Activated naive CD4-positive, alpha-beta T cell treated with anti-CD3 and anti-CD28 coated beads, Interleukin-2, amount 50 U/mL, for 72 hours (primary cell): ENCODE data around the gene SLC38A10. TPM values are rescaled to one million over a fixed set of nuclear protein-coding genes. Genes with fewer than 3 reads are reported as not detected.
A peak's percentile ranks its signal among the peaks of the same experiment; 100 is the strongest.

Experiments used
- ATAC-seq, 2 donors: fragments of 150-1000 bp; cut with Tn5 transposase; 2 replicates each; pipeline ENCODE4 v1.10.0; 2021; ENCODE audit warnings: mild to moderate bottlenecking in 2 of 2, moderate library complexity in 2 of 2
- DNase-seq, 2 donors: peaks; one replicate each; pipeline ENCODE4 v3.0.0; 2021 to 2022; ENCODE audit warnings: low spot score in 2 of 2
- H3K27ac Mint-ChIP-seq, 2 donors: one replicate each; pipeline ENCODE4 v1.8.0; 2022; ENCODE audit warnings: mild to moderate bottlenecking in 2 of 2, mixed read lengths in 2 of 2
- H3K36me3 Mint-ChIP-seq, 2 donors: one replicate each; pipeline ENCODE4 v1.8.0; 2022; ENCODE audit warnings: mixed read lengths in 2 of 2
- H3K9me3 Mint-ChIP-seq, 2 donors: one replicate each; pipeline ENCODE4 v1.8.0; 2022; ENCODE audit warnings: mixed read lengths in 2 of 2
- total RNA-seq, 2 donors: library from RNA; stranded (reverse); gene quantifications; one replicate each; pipeline ENCODE4 v1.2.3, GENCODE V29; 2022

The SLC38A10 gene
- total RNA-seq, 2 donors from 2014 or later, result 19.9 to 72.0 TPM

GRCh38 chr17:81307636-81308560, 12.8 kb upstream of the SLC38A10 start:
- ATAC-seq (no peak), DNase-seq (no peak)
- Mint-ChIP-seq H3K9me3 (no peaks in the 10 kb centered on the region), H3K27ac (peak overlapping the region; percentile 19 to 45), H3K36me3 (no peaks in the 10 kb centered on the region)

DNA sequence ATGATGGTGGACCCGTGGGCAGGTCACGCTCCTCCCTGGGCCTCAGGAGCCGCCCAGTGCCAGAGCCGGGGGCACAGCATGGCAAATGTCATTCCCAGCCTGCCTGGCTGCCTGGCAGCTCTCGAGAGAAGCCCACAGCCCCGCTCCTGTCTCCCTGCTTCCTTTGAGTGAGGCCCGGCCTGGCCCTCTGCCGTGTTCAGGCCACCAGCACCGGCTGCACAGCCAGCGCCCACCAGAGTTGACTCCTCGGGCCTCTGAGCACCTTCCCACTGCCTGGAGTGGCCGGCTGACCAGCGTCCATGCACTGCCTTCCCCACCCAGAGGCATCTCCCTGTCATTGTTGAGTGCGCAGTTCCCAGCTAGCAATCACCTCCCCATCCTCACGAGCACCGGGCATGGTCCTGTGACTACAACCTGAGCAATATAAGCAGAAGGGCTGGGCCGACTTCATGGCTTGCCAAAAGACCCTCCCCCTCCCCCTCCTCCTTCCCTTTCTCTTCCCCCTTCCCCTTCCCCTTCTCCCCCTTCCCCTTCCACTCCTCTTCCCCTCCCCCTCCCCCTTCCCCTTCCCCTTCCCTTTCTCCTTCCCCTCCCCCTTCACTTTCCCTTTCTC, 11.9 kb upstream of the SLC38A10 start:
- Mint-ChIP-seq H3K36me3 (no peaks in the 10 kb centered on the region), H3K27ac (peak overlapping the region in 1 of 2 donors; percentile 28), H3K9me3 (no peaks in the 10 kb centered on the region)
- ATAC-seq, result no peak
- no peak for DNase-seq

GRCh38 chr17:81306491-81306890, 11.4 kb upstream of the SLC38A10 start:
- ATAC-seq, result peak in 1 of 2 donors; percentile 3
- DNase-seq, result no peak
- Mint-ChIP-seq H3K27ac (peak overlapping the region in 1 of 2 donors; percentile 28), H3K9me3 (no peaks in the 10 kb centered on the region), H3K36me3 (no peaks in the 10 kb centered on the region)

DNA sequence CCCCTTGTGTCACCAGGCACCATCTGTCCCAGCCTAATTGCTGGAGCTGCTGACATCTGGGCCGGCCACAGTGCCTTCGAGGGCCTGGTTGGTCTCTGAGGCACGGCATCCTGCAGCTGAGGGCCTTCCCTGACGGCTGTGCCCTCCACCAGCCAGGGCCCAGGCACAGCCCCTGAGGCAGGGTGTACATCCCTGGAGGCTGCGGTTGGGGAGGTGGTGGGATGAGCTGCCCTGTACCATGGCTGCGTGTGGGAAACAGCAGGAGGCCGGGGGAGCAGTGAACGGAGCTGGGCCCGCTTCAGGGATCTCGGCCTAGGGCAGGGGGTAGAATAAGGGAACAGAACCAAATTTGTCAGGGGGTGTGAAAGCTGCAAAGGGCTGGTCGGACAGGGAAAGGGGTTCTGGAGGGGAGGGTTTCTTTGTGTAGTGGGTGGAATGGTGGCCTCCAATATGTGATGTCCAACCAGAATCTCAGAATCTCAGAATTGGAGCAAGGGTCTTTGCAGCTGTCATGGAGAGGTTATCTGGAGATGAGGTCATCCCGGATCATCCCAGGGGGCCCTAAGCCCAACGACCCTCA, 10.0 kb upstream of the SLC38A10 start:
- Mint-ChIP-seq H3K36me3 (no peaks in the 10 kb centered on the region), H3K27ac (peak overlapping the region in 1 of 2 donors; percentile 11), H3K9me3 (no peaks in the 10 kb centered on the region)
- DNase-seq (no peak), ATAC-seq (no peak)

DNA sequence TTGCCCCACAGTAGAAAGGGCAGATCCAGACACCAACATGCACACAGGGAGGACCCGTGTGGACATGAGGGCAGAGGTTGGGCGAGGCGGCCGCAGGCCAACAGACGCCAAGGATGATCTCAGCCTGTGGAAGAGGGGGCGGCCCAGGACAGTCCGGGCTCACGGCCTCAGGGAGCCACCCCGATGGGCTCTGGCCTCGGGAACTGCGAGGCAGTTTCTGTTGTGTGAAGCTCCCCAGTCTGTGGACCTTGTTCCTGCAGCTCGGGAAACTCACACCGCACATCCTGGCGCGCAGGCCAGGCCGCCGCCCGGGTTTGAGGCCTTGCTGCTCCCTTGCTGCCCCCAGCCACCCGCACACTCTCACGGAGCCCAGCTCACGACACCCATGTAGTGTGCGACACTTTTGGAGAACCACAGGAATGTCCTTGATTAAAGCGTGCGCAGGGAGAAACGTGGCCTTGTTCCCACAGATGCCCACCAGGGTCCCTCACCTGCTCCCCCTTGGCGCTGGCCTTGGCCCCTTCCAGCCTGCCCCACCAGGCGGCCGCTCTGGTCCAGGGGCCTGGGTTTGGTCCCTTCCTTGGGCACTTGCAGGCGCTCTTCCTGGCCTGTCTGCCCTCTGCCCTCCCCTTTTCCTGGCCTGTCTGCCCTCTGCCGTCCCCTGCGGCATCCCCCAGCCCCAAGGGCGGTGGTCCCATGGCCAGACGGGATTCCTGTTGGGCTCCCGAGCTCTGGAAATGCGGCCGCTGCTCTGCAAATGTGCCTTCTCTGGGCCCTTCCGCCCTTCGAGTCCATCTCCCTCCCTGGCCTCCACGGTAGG, 9.3 kb upstream of the SLC38A10 start:
- DNase-seq (no peak), ATAC-seq (no peak)
- H3K9me3 Mint-ChIP-seq, result no peaks in the 10 kb centered on the region
- H3K27ac Mint-ChIP-seq, result no peak overlapping the region
- H3K36me3 Mint-ChIP-seq, result no peaks in the 10 kb centered on the region

GRCh38 chr17:81303385-81303784, 8.3 kb upstream of the SLC38A10 start:
- no peaks in the 10 kb centered on the region for H3K36me3 Mint-ChIP-seq
- no peak overlapping the region for H3K27ac Mint-ChIP-seq

DNA sequence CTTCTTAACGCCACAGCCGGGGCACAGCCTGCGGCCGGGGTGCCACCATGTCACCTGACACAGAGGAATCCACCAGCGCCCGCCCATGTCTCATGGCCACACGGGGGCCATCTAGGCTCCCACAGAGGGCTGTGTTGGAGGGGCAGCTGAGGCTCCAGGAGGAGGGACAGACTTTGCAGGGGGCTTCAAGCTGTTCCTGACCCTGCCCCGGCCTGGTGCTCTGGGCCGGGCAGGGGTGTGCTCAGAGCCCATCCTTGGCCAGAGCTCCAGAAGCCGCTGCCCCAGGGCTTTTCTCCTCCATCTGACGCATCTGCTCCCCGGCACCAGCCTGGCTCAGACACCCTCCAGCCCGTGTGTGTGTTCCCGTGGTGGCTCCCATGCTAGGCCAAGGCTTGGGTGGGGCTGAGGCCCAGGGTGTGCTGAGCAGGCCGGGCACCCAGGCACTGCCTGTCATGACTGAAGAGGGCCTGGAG, 7.8 kb upstream of the SLC38A10 start:
- ATAC-seq, result no peak
- H3K9me3 Mint-ChIP-seq, result no peaks in the 10 kb centered on the region
- H3K36me3 Mint-ChIP-seq, result no peaks in the 10 kb centered on the region
- H3K27ac Mint-ChIP-seq, result no peak overlapping the region
- DNase-seq, result no peak

More at GRCh38 chr17:81303385-81303784, 8.3 kb upstream of the SLC38A10 start:
- no peak for ATAC-seq
- no peak for DNase-seq
- H3K9me3 Mint-ChIP-seq, result no peaks in the 10 kb centered on the region

GRCh38 chr17:81302324-81302723, 7.2 kb upstream of the SLC38A10 start:
- Mint-ChIP-seq H3K9me3 (no peaks in the 10 kb centered on the region), H3K36me3 (no peaks in the 10 kb centered on the region), H3K27ac (no peak overlapping the region)
- no peak for ATAC-seq
- DNase-seq, result no peak

DNA sequence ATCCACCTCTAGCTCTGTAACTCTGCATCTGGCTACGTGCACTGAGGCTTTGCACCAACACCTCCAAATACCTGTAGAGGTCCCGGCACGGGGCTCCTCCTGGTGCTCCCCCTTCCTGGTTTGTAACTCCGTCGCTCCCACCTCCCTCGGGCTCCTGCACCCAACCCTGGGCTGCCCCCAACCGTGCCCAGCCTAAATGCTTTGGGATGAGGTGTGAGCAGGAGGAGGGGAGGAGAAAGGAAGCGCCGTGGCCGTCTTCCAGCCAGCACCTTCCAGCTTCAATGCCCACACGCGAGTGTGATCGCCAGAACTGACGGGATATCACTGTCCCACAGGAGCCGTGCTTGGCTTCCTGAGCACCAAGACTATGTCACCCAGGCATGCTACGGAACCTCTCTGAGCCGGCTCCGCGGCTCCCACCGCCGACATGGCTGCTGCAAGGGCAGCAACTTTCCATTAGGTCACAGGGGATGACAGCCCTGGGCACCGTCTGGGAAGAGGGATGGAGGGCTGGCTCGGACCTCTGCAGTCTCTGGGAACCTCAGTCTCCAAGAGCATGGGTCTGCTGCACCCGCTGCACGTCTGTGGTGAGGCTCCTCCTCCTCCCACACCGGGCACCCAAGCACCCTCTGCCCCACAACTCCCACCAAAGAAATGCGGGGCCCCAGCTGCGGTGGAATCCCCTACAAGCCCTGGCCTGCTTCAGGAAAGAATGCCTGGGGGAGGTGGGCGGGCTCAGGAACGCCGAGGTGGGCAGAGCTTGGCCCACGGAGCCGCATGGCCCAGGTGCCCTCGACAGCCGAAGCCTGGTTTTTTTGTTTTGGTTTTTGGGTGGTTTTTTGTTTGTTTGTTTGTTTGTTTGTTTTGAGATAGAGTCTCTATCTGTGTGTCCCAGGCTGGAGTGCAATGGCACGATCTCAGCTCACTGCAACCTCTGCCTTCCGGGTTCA, 6.4 kb upstream of the SLC38A10 start:
- ATAC-seq (no peak), DNase-seq (no peak)
- Mint-ChIP-seq H3K9me3 (no peaks in the 10 kb centered on the region), H3K36me3 (no peaks in the 10 kb centered on the region), H3K27ac (no peak overlapping the region)

DNA sequence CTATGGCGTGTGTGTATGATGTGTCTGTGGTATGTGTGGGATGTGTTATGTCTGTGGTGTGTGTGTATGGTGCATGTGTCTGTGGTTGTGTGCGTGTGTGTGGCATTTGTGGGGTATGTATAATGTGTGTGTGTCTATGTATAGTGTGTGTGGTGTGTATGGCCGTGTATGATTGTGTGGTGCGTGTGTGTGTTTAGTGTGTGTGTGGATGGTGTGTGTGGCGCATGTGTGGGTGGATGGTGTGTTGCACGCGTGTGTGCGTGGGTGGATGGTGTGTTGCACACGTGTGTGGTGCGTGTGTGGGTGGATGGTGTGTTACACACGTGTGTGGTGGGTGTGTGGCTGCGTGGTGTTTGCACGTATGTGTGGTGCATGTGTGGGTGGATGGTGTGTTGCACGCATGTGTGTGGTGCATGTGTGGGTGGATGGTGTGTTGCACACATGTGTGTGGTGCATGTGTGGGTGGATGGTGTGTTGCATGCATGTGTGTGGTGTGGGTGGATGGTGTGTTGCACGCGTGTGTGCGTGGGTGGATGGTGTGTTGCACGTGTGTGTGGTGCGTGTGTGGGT, 5.6 kb upstream of the SLC38A10 start:
- no peaks in the 10 kb centered on the region for H3K9me3 Mint-ChIP-seq
- no peak overlapping the region for H3K27ac Mint-ChIP-seq
- ATAC-seq (no peak), DNase-seq (no peak)
- peaks cover 1 to 3% of the 10 kb centered on the region in 2 donors for H3K36me3 Mint-ChIP-seq

- H3K9me3 Mint-ChIP-seq, result no peaks in the 10 kb centered on the region
Observed at GRCh38 chr17:81299846-81300585, 4.9 kb upstream of the SLC38A10 start.

GRCh38 chr17:81298991-81299738, 4.1 kb upstream of the SLC38A10 start:
- Mint-ChIP-seq H3K36me3 (peaks cover 7 to 12% of the 10 kb centered on the region in 2 donors), H3K27ac (no peak overlapping the region), H3K9me3 (no peaks in the 10 kb centered on the region)
- DNase-seq, result no peak
- no peak for ATAC-seq

More at GRCh38 chr17:81299846-81300585, 4.9 kb upstream of the SLC38A10 start:
- Mint-ChIP-seq H3K36me3 (peaks cover 7 to 8% of the 10 kb centered on the region in 2 donors), H3K27ac (no peak overlapping the region)
- ATAC-seq (no peak), DNase-seq (no peak)

- Mint-ChIP-seq H3K9me3 (no peaks in the 10 kb centered on the region), H3K27ac (no peak overlapping the region), H3K36me3 (peaks cover 7 to 17% of the 10 kb centered on the region in 2 donors)
- no peak for ATAC-seq
- DNase-seq, result no peak
Observed at GRCh38 chr17:81298325-81298990, 3.4 kb upstream of the SLC38A10 start.
